ENCODE data around the gene ANKRD45. TPM values are rescaled to one million over a fixed set of nuclear protein-coding genes. Genes with fewer than 3 reads are reported as not detected.
"Not testable (repeated sequence)": the region's sequence is repeated elsewhere in the genome, so short reads cannot be mapped to it uniquely, and the experiment has no call there.

The ANKRD45 gene
- total and polyA plus RNA-seq, 2 donors (not counting 1 experiment from before 2014, with no cell fraction given), result 0.06 TPM; not detected in 1

GRCh38 chr1:173616859-173617258 lies 52.8 kb downstream of the ANKRD45 start:
- no peak for ATAC-seq (ENCODE audit: low read depth)
- peaks cover 9% of the 10 kb centered on the region for H3K9me3 Mint-ChIP-seq (ENCODE audit: insufficient read depth)
- no peak overlapping the region for H3K4me3 Mint-ChIP-seq
- H3K4me2 ChIP-seq (replicated peaks; ENCODE audit: low read depth, low read length, poor library complexity, severe bottlenecking), result no peak overlapping the region
- 77% methylated on average over 2 of the region's 4 CpGs for WGBS (ENCODE audit: insufficient coverage)
- no peaks in the 10 kb centered on the region for H3K4me1 ChIP-seq (ENCODE audit: control insufficient read depth in 2 of 2, insufficient read depth in 2 of 2, low read length in 2 of 2)
- H3K9ac ChIP-seq (ENCODE audit: low read length), result no peak overlapping the region
- H3K27me3 Mint-ChIP-seq, result peaks cover 30% of the 10 kb centered on the region
- no peak overlapping the region for H3K27ac ChIP-seq (ENCODE audit: low read length in 2 of 2)
- H3K9me3 ChIP-seq (ENCODE audit: control extremely low read depth in 1 of 3, control insufficient read depth in 2 of 3, insufficient read depth in 1 of 3, low read length in 2 of 3), result peaks cover 0 to 23% (median 15%) of the 10 kb centered on the region in 3 donors
- intact Hi-C loops (cut with micrococcal nuclease), result no loop called here
- H3K27me3 ChIP-seq (replicated peaks in 1 of 4; ENCODE audit: control extremely low read depth in 1 of 4, control insufficient read depth in 3 of 4, insufficient read depth in 4 of 4, low read length in 3 of 4), result peaks cover 0 to 3% (median 1%) of the 10 kb centered on the region in 4 experiments
- POLR2A ChIA-PET, result no interaction called here
- H3K36me3 ChIP-seq (replicated peaks in 1 of 2; ENCODE audit: control extremely low read depth in 1 of 2, control insufficient read depth in 1 of 2, extremely low read depth in 1 of 2, insufficient read depth in 2 of 2, low read length in 1 of 2), result no peaks in the 10 kb centered on the region
- CTCF ChIA-PET, result no interaction called here
- no peak overlapping the region for H2AFZ ChIP-seq (ENCODE audit: insufficient read depth, low read depth, low read length, poor library complexity, severe bottlenecking)
- TF ChIP-seq EZH2 (IDR thresholded peaks at IDR 0.05; ENCODE audit: borderline replicate concordance, insufficient read depth, low read depth, low read length, poor library complexity, severe bottlenecking), result no peak
- TF ChIP-seq CTCF (IDR thresholded peaks at IDR 0.05), result no peak
- no peaks in the 10 kb centered on the region for H4K20me1 ChIP-seq (ENCODE audit: control insufficient read depth, insufficient read depth, low read length, poor library complexity, severe bottlenecking)
- DNase-seq, result no peak
- no peaks in the 10 kb centered on the region for H3K79me2 ChIP-seq (ENCODE audit: control insufficient read depth, insufficient read depth, low read length)
- H3K27ac Mint-ChIP-seq, result no peak overlapping the region
- H3K4me3 ChIP-seq (ENCODE audit: control extremely low read depth in 1 of 5, extremely low read depth in 1 of 5, insufficient read depth in 1 of 5, low read depth in 2 of 5, low read length in 4 of 5), result no peak overlapping the region
- no peaks in the 10 kb centered on the region for H3K4me1 Mint-ChIP-seq

GRCh38 chr1:173613086-173613485 lies 56.6 kb downstream of the ANKRD45 start:
- H3K27ac Mint-ChIP-seq; H3K36me3 ChIP-seq (replicated peaks in 1 of 2; ENCODE audit: control extremely low read depth in 1 of 2, control insufficient read depth in 1 of 2, extremely low read depth in 1 of 2, insufficient read depth in 2 of 2, low read length in 1 of 2); intact Hi-C loops (cut with micrococcal nuclease); H3K27me3 ChIP-seq (replicated peaks in 1 of 4; ENCODE audit: control extremely low read depth in 1 of 4, control insufficient read depth in 3 of 4, insufficient read depth in 4 of 4, low read length in 3 of 4); H3K4me1 ChIP-seq (ENCODE audit: control insufficient read depth in 2 of 2, insufficient read depth in 2 of 2, low read length in 2 of 2); H3K4me2 ChIP-seq (replicated peaks; ENCODE audit: low read depth, low read length, poor library complexity, severe bottlenecking); H3K9ac ChIP-seq (ENCODE audit: low read length); H4K20me1 ChIP-seq (ENCODE audit: control insufficient read depth, insufficient read depth, low read length, poor library complexity, severe bottlenecking); POLR2A ChIA-PET; DNase-seq; H3K4me3 Mint-ChIP-seq; H3K4me1 Mint-ChIP-seq; H3K79me2 ChIP-seq (ENCODE audit: control insufficient read depth, insufficient read depth, low read length); ATAC-seq (ENCODE audit: low read depth); H3K9me3 Mint-ChIP-seq (ENCODE audit: insufficient read depth); H3K27me3 Mint-ChIP-seq; H3K4me3 ChIP-seq (ENCODE audit: control extremely low read depth in 1 of 5, extremely low read depth in 1 of 5, insufficient read depth in 1 of 5, low read depth in 2 of 5, low read length in 4 of 5); H3K27ac ChIP-seq (ENCODE audit: low read length in 2 of 2); H2AFZ ChIP-seq (ENCODE audit: insufficient read depth, low read depth, low read length, poor library complexity, severe bottlenecking); CTCF ChIA-PET: not testable (repeated sequence)
- WGBS (ENCODE audit: insufficient coverage), result 99% methylated on average over 21 of the region's 32 CpGs
- H3K9me3 ChIP-seq (ENCODE audit: control extremely low read depth in 1 of 3, control insufficient read depth in 2 of 3, insufficient read depth in 1 of 3, low read length in 2 of 3), result peaks cover 0 to 17% (median 2%) of the 10 kb centered on the region in 3 donors

All from B cell (primary cell).